Gastrocnemius medialis (tissue), 4 donors: Measurements from ENCODE around the gene ANXA11. TPM values are rescaled to one million over a fixed set of nuclear protein-coding genes. Genes with fewer than 3 reads are reported as not detected.
A peak's percentile ranks its signal among the peaks of the same experiment; 100 is the strongest.
"Not testable (repeated sequence)": the region's sequence is repeated elsewhere in the genome, so short reads cannot be mapped to it uniquely, and the experiment has no call there.

Experiments
- ATAC-seq, 2 donors: fragments of 150-250 bp; one replicate each; pipeline ENCODE4 v1.9.1; 2016
- DNase-seq, 2 donors: peaks; one replicate each; pipeline ENCODE4 v3.0.0-alpha.2; 2019
- H3K27ac ChIP-seq, 4 donors: fragments of 200-600 bp; sonication (generic); 1 replicate in 1 of 4; 2 replicates in 3 of 4; pipeline ENCODE4 v1.5.1; 2016 to 2018; ENCODE audit warnings: mild to moderate bottlenecking in 2 of 4, moderate library complexity in 1 of 4
- H3K27me3 ChIP-seq, 3 donors: fragments of 200-600 bp; sonication (generic) in 2 of 3; 1 replicate in 1 of 3; 2 replicates in 2 of 3; pipeline versions ENCODE4 v1.5.1 to v1.6.0; 2016 to 2019; ENCODE audit warnings: mild to moderate bottlenecking in 1 of 3, moderate library complexity in 1 of 3
- H3K36me3 ChIP-seq, 2 donors: fragments of 200-600 bp; sonication (generic) in 1 of 2; one replicate each; pipeline ENCODE4 v1.5.1; 2017 to 2018
- H3K4me1 ChIP-seq, 2 donors: fragments of 200-600 bp; sonication (generic) in 1 of 2; one replicate each; pipeline ENCODE4 v1.5.1; 2016 to 2017; ENCODE audit warnings: mild to moderate bottlenecking in 2 of 2
- H3K4me3 ChIP-seq, 4 donors: fragments of 200-600 bp; sonication (generic) in 3 of 4; 1 replicate in 1 of 4; 2 replicates in 3 of 4; pipeline ENCODE4 v1.5.1; 2016 to 2019; ENCODE audit warnings: mild to moderate bottlenecking in 2 of 4
- H3K9me3 ChIP-seq, 3 donors: fragments of 200-600 bp; sonication (generic) in 2 of 3; 1 replicate in 1 of 3; 2 replicates in 2 of 3; pipeline ENCODE4 v1.5.1; 2016 to 2019
- POLR2A ChIP-seq, 2 donors: fragments of 450-650 bp; IDR thresholded peaks; one replicate each; pipeline ENCODE4 v1.6.1; 2017; ENCODE audit warnings: antibody characterized with exemption in 2 of 2, mild to moderate bottlenecking in 2 of 2, moderate library complexity in 2 of 2
- in situ Hi-C, 4 donors: fragments of 200-750 bp; cut with MboI; loops; one replicate each; pipeline versions ENCODE4 v1.15.0 to v1.8.0; 2017; ENCODE audit warnings: low sequenced_read_pairs in 4 of 4
- intact Hi-C: fragments of 100-400 bp; cut with DNase I; formaldehyde crosslinking; loops from one replicate; pipeline ENCODE4 v1.15.1; 2023; ENCODE audit warnings: low total_unique reads
- total RNA-seq, 4 donors: library from RNA; depleted of rRNA; stranded (reverse); fragments of >200 nt; gene quantifications; one replicate each; pipeline versions ENCODE4 v1.1.0 to v1.2.3, GENCODE V29; 2016
- TF ChIP-seq, protein P1 (sequence below), 5 experiments: fragments of 450-650 bp in 3 of 5; fragments of 200-600 bp in 2 of 5; sonication (generic) in 2 of 5; IDR thresholded peaks in 4 of 5; conservative IDR thresholded peaks in 1 of 5; 1 replicate in 4 of 5; 2 replicates in 1 of 5; pipeline ENCODE4 v1.5.1; 2016 to 2019; ENCODE audit warnings: antibody characterized with exemption in 5 of 5, mild to moderate bottlenecking in 3 of 5, moderate library complexity in 3 of 5

The ANXA11 gene
- total RNA-seq, 4 donors from 2014 or later, result 142 to 202 (median 173) TPM

DNA sequence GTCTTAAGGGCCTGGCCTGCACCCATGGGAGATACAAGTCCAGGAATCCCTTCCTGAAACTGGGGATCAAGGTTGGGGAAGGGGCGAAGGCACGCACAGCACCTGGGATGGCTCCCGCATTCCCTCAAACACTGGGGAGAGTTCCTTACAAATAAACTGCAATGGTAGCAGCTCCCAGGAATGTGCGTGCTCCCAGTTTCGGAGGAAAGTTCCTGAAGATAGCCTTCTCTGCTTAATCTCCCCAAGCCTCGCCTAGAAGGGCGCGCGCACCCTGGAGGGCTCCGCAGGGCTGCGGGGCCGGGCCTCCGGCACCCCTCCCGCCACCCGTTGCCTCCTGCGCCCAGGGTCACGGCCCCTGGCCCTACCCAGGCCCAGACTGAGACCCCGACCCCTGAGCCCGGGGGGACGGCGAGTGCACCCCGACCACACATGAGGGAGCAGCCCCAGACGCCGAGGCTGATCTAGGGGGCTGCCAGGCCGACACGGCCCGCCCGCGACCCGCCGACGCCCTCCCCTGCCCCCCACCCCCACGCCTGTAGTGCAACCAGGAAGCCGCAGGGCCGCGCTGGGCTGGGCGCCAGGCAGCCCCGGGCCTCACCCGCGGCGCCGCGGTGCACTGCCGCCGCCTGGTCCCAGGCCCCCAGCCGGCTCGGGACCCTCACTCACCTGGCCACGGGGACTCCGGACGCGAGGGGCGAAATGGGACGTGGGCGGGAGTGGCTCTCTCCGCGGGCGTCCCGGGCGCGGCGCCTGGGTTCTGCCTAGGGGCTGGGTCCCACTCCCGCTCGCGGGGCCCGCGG lies 460 bp downstream of the ANXA11 start:
- H3K27ac ChIP-seq, result peak overlapping the region; percentile 95 to 100 (median 98)
- DNase-seq (no peak), ATAC-seq (peak; percentile 21 to 24)
- peaks cover 48 to 60% of the 10 kb centered on the region in 2 donors for H3K4me1 ChIP-seq
- no peak for TF ChIP-seq POLR2A (IDR thresholded peaks at IDR 0.05)
- TF ChIP-seq, protein P1, sequence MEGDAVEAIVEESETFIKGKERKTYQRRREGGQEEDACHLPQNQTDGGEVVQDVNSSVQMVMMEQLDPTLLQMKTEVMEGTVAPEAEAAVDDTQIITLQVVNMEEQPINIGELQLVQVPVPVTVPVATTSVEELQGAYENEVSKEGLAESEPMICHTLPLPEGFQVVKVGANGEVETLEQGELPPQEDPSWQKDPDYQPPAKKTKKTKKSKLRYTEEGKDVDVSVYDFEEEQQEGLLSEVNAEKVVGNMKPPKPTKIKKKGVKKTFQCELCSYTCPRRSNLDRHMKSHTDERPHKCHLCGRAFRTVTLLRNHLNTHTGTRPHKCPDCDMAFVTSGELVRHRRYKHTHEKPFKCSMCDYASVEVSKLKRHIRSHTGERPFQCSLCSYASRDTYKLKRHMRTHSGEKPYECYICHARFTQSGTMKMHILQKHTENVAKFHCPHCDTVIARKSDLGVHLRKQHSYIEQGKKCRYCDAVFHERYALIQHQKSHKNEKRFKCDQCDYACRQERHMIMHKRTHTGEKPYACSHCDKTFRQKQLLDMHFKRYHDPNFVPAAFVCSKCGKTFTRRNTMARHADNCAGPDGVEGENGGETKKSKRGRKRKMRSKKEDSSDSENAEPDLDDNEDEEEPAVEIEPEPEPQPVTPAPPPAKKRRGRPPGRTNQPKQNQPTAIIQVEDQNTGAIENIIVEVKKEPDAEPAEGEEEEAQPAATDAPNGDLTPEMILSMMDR (IDR thresholded peaks at IDR 0.05 in 4 of 5, conservative IDR thresholded peaks at IDR 0.05 in 1 of 5), result peak in 1 of 5 experiments; percentile 12
- no peaks in the 10 kb centered on the region for H3K36me3 ChIP-seq
- intact Hi-C loops, result loop anchor here (1.0 to 5.0 kb wide), 5 partner anchors 39 to 858 kb away; partner anchors contain the start of genes PPIF, TMEM254 and ZCCHC24
- H3K9me3 ChIP-seq, result no peaks in the 10 kb centered on the region
- peak overlapping the region; percentile 69 to 97 (median 78) for H3K4me3 ChIP-seq
- H3K27me3 ChIP-seq, result no peaks in the 10 kb centered on the region
- in situ Hi-C loops, result loop anchor here (5.0 to 25.0 kb wide), 5 partner anchors 43 to 143 kb away; no protein-coding TSS in a partner anchor

DNA sequence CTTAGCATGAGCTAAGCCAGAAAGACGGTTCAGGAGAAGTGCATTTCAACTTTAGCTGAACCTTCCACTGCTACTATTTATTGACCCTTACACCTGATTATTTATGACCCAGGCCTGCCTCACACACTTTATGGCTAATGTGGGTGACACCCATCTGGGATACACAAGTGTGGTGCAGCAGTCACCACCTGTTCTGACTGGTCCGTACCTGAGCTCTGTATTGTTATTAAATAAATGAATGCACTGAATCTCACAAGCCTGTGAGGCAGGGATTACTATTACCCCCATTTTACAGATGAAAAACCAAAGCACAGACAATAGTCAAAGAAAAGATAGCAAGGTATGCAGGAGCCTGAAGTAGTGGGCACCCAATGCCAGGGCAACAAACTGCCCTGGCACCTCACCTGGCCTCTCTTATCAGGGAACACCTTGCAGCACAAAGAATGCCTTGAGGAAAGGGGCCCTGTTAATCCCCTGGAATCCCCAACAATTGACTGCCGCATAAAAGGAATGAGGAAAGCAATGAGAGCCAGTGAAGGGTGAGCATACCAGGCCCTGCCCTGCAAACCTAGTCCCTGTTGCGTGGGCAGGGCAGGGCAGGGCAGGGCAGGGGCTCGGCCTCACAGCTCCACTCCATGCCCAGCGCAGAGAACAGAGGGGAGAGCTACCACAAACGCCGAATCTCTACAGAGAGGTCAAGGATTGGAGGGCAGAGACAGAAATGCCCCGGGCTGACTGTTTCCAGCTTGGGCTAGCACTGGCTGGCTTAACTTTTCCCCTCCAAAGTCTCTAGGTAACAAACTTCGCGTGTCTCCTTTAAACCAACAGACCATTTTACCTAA lies 1.3 kb downstream of the ANXA11 start:
- Histone ChIP-seq H3K4me3 (peak overlapping the region; percentile 69 to 97 (median 78)), H3K27ac (peak overlapping the region; percentile 95 to 100 (median 98)), H3K9me3 (no peaks in the 10 kb centered on the region), H3K36me3 (no peaks in the 10 kb centered on the region), H3K4me1 (peaks cover 56 to 69% of the 10 kb centered on the region in 2 donors), H3K27me3 (no peaks in the 10 kb centered on the region)
- DNase-seq, result no peak
- no peak for TF ChIP-seq POLR2A (IDR thresholded peaks at IDR 0.05)
- TF ChIP-seq, protein P1 (IDR thresholded peaks at IDR 0.05 in 4 of 5, conservative IDR thresholded peaks at IDR 0.05 in 1 of 5), result no peak
- in situ Hi-C loops, result loop anchor here in 3 of 4 donors (5.0 to 25.0 kb wide), 4 partner anchors 42 to 142 kb away; no protein-coding TSS in a partner anchor
- peak in 1 of 2 donors; percentile 5 for ATAC-seq
- intact Hi-C loops, result no loop called here

DNA sequence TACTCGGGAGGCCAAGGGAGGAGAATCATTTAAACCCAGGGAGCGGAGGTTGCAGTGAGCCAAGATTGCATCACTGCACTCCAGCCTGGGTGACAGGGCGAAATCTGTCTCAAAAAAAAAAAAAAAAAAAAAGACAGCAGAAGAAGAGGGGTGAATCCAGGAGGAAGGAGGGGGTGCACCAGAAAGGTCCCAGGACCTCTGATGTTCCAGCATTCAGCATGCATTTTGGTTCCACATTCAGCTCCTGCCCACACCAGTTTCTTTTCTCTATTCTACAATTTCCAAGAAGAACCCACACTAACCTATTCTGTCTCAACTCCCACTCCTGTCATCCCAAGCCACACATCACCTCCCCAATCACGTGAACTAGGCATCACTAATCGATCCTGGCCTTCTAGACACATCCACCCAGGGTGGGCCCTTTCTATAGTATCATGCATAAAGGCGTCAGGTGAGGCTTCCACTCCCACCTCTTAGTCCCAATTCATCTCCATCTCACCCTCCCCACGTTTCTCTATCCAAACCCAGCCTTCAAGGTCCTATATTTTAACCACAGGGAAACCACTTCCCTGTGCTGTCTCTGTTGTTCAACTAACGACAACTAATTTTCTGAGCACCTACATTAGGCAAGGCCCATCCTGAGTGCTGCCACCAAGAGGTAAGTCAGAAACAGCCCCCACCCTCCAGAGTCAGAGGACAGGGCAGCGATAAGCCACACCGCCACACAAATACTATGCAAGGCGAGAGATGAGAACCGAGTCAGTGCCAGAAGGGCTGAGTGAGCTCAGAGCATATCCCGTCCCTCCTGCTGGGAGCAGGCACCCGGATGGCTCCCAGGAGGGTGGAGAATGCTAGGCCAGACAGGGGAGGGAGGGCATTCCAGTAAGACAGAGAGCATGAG lies 2.2 kb downstream of the ANXA11 start:
- H3K4me3 ChIP-seq, result peak overlapping the region; percentile 69 to 97 (median 78)
- peak overlapping the region; percentile 95 to 100 (median 98) for H3K27ac ChIP-seq
- TF ChIP-seq POLR2A (IDR thresholded peaks at IDR 0.05), result peak; percentile 49 to 59
- TF ChIP-seq, protein P1 (IDR thresholded peaks at IDR 0.05 in 4 of 5, conservative IDR thresholded peaks at IDR 0.05 in 1 of 5), result peak in 2 of 5 experiments; percentile 31 to 33
- ATAC-seq, result peak; percentile 38 to 39
- H3K36me3 ChIP-seq, result no peaks in the 10 kb centered on the region
- no peaks in the 10 kb centered on the region for H3K27me3 ChIP-seq
- in situ Hi-C loops (loop anchor here in 3 of 4 donors (5.0 to 25.0 kb wide), 4 partner anchors 41 to 141 kb away; no protein-coding TSS in a partner anchor), intact Hi-C loops (no loop called here)
- peaks cover 65 to 77% of the 10 kb centered on the region in 2 donors for H3K4me1 ChIP-seq
- peak; percentile 69 to 85 for DNase-seq
- no peaks in the 10 kb centered on the region for H3K9me3 ChIP-seq

DNA sequence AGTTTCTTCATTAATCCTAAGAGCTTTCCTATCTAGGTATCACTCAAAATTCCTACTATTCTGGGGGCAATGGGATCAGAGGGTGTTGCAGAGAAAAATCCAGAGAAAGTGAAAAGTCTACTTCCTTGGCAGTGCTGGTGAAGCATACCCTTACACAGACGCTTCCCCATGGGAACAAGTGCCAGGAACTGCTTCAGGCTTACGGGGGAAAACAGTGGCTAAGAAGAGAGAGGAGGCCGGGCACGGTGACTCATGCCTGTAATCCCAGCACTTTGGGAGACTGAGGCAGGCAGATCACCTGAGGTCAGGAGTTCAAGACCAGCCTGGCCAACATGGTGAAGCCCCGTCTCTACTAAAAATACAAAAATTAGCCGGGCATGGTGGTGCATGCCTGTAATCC lies 2.8 kb downstream of the ANXA11 start:
- H3K27me3 ChIP-seq, H3K9me3 ChIP-seq, H3K4me3 ChIP-seq, H3K36me3 ChIP-seq, ATAC-seq, DNase-seq, intact Hi-C loops: not testable (repeated sequence)
- Histone ChIP-seq H3K4me1 (peaks cover 72 to 82% of the 10 kb centered on the region in 2 donors), H3K27ac (peak overlapping the region; percentile 95 to 100 (median 98))
- in situ Hi-C loops, result loop anchor here in 3 of 4 donors (5.0 to 25.0 kb wide), 4 partner anchors 40 to 140 kb away; no protein-coding TSS in a partner anchor
